Measurements from ENCODE around the gene SLC5A11.

- TF ChIP-seq CTCF (optimal IDR thresholded peaks at IDR 0.05 in 1 of 3, IDR thresholded peaks at IDR 0.05 in 1 of 3, conservative IDR thresholded peaks at IDR 0.05 in 1 of 3; ENCODE audit: extremely low read depth in 1 of 3, insufficient read depth in 2 of 3, low read length in 3 of 3), result no peak
- TF ChIP-seq EZH2 (IDR thresholded peaks at IDR 0.05; ENCODE audit: low read length), result no peak
These were observed 27.3 kb downstream of the SLC5A11 start for GRCh38 chr16:24873028-24873427.

All from keratinocyte (primary cell).